Neural progenitor cell (in vitro differentiated cells): ENCODE measurements around the gene PHACTR1.

Source experiments
- EZH2 ChIP-seq: fragments of 200-600 bp; sonication (generic); IDR thresholded peaks from 2 replicates; pipeline ENCODE4 v1.6.1; 2017; ENCODE audit warnings: antibody characterized with exemption, mild to moderate bottlenecking, moderate library complexity
- EZH2phosphoT487 ChIP-seq: fragments of 200-600 bp; sonication (generic); IDR thresholded peaks from 2 replicates; pipeline ENCODE4 v1.6.1; 2017; ENCODE audit warnings: antibody characterized with exemption
- TF ChIP-seq, protein P1 (sequence below): fragments of 200-600 bp; sonication (generic); IDR thresholded peaks from 2 replicates; pipeline ENCODE4 v1.5.1; 2017; ENCODE audit warnings: antibody characterized with exemption, mild to moderate bottlenecking

DNA sequence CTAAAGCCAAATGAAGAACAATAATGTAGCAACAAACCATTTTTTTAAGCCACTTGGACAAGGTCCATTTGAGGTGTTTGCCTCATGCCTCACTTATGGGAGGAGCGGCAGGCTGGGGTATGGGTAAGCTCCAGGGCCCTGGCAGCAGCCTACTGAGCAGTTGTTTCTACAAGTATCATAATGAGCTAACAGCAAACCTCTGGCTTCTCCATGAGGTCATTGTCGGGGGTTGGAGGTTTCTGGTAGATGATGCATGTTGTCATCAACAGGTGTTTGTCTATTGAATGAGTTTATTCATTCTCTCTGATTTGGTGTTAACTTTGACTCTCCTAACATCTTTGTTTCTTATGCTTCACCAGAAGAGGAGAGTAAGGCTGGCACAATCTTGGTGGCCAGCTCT lies 461.1 kb downstream of the PHACTR1 start:
- TF ChIP-seq, protein P1, sequence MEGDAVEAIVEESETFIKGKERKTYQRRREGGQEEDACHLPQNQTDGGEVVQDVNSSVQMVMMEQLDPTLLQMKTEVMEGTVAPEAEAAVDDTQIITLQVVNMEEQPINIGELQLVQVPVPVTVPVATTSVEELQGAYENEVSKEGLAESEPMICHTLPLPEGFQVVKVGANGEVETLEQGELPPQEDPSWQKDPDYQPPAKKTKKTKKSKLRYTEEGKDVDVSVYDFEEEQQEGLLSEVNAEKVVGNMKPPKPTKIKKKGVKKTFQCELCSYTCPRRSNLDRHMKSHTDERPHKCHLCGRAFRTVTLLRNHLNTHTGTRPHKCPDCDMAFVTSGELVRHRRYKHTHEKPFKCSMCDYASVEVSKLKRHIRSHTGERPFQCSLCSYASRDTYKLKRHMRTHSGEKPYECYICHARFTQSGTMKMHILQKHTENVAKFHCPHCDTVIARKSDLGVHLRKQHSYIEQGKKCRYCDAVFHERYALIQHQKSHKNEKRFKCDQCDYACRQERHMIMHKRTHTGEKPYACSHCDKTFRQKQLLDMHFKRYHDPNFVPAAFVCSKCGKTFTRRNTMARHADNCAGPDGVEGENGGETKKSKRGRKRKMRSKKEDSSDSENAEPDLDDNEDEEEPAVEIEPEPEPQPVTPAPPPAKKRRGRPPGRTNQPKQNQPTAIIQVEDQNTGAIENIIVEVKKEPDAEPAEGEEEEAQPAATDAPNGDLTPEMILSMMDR, result no peak
- TF ChIP-seq EZH2phosphoT487, result no peak
- TF ChIP-seq EZH2, result no peak
